Brain microvascular endothelial cell (primary cell): ENCODE measurements around the gene WASF2.
A peak's percentile ranks its signal among the peaks of the same experiment; 100 is the strongest.

Experiments used
- DNase-seq: peaks from one replicate; pipeline ENCODE4 v3.0.0-alpha.2; 2020
- H3K27ac ChIP-seq: fragments of 250-450 bp; sonication (Bioruptor Pico); 2 replicates; pipeline ENCODE4 v1.5.1; 2020; ENCODE audit warnings: mild to moderate bottlenecking, moderate library complexity
- H3K27me3 ChIP-seq: fragments of 250-450 bp; sonication (Bioruptor Pico); replicated peaks from 2 replicates; pipeline ENCODE4 v1.5.1; 2020; ENCODE audit warnings: mild to moderate bottlenecking
- H3K36me3 ChIP-seq: fragments of 250-450 bp; sonication (Bioruptor Pico); replicated peaks from 2 replicates; pipeline ENCODE4 v1.5.1; 2020; ENCODE audit warnings: mild to moderate bottlenecking
- H3K4me3 ChIP-seq: 2 replicates; pipeline ENCODE4 v1.5.1; 2011; ENCODE audit warnings: low read depth, mild to moderate bottlenecking, control low read depth, low read length, moderate library complexity
- CTCF ChIP-seq: IDR thresholded peaks from 2 replicates; pipeline ENCODE4 v1.5.1; 2011; ENCODE audit warnings: low read depth, mild to moderate bottlenecking, moderate library complexity, low read length, control low read depth, inconsistent platforms; ENCODE audit errors: missing control alignments
- in situ Hi-C: cut with HindIII; loops from 2 replicates; pipeline ENCODE4 v1.10.0; 2017; ENCODE audit warnings: low sequenced_read_pairs, low pct_ligation_motif_present

Gene WASF2

GRCh38 chr1:27357281-27358037 is 132.5 kb downstream of the WASF2 start:
- no peak for DNase-seq

DNA sequence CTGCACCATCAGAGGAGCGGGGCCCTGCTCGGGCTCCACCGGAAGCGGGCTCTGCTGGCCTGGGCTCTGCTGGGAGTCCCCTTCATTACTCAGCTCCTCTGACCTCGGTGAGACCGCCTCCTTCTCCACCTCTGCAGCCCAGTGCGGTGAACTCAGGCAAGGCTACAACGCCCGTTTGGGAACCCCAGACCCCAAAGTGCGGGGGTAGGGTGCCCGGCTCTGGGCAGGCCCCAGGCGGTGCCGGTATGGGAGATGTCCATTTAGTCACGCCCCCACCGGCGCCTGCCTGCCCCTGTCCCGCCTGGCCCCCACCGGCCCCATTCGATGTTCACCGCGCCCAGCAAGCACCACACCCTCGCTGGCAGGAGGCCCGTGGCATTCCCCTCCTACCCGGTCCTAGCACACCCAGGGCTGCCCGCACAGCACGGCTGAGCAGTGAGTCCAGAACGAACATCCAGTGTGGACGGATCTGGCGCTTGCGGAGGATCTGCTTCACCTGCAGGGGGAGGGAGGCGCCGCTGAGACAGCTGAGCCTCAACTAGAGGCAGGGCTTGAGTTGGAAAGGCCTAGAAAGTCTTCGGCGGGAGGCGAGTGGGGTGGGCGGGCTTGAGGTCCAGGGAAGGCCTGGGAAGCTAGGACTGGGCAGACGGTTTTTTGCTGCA is 133.2 kb downstream of the WASF2 start:
- no peaks in the 10 kb centered on the region for H3K27me3 ChIP-seq
- TF ChIP-seq CTCF: no peak
- peaks cover 25% of the 10 kb centered on the region for H3K36me3 ChIP-seq
- H3K27ac ChIP-seq: no peak overlapping the region
- in situ Hi-C loops: no loop called here
- H3K4me3 ChIP-seq: no peak overlapping the region
- no peak for DNase-seq

More at GRCh38 chr1:27357281-27358037, 132.5 kb downstream of the WASF2 start:
- H3K36me3 ChIP-seq: peaks cover 25% of the 10 kb centered on the region
- in situ Hi-C loops: no loop called here
- no peak overlapping the region for H3K4me3 ChIP-seq
- no peaks in the 10 kb centered on the region for H3K27me3 ChIP-seq
- no peak overlapping the region for H3K27ac ChIP-seq
- peak; percentile 92 for TF ChIP-seq CTCF

DNA sequence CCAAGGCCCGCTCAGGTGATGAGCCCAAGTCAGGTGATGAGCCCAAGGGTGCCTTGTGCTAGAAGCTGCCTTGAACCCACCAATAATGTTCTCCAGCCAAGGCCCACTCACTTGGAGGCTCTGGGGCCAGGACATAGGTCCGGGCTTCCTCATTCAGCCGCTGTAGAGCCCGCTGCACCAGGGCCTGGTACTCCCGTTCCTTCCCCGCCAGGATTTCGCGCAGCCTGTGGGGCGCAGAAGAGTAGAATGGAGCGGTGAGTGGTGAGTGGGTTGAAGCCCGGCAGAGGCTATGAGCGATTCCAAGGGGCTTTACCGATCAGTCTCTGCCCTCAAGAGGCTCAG is 133.7 kb downstream of the WASF2 start:
- H3K4me3 ChIP-seq: no peak overlapping the region
- in situ Hi-C loops: no loop called here
- no peak overlapping the region for H3K27ac ChIP-seq
- no peak for TF ChIP-seq CTCF
- peaks cover 25% of the 10 kb centered on the region for H3K36me3 ChIP-seq
- DNase-seq: no peak
- no peaks in the 10 kb centered on the region for H3K27me3 ChIP-seq

GRCh38 chr1:27355683-27356082 is 134.3 kb downstream of the WASF2 start:
- TF ChIP-seq CTCF: no peak

More at GRCh38 chr1:27355683-27356082, 134.3 kb downstream of the WASF2 start:
- Histone ChIP-seq H3K27me3 (no peaks in the 10 kb centered on the region), H3K27ac (no peak overlapping the region), H3K4me3 (no peak overlapping the region), H3K36me3 (peaks cover 22% of the 10 kb centered on the region)
- no peak for DNase-seq
- in situ Hi-C loops: no loop called here
